Endothelial cell of umbilical vein (primary cell): ENCODE measurements around the gene UROC1. TPM values are rescaled to one million over a fixed set of nuclear protein-coding genes. Genes with fewer than 3 reads are reported as not detected.

Experiments used
- BruUV-seq: library from RNA; stranded (reverse); fragments of 400-500 nt; replicated peaks from 2 replicates; lab custom pipeline; 2021; lab: Mats Ljungman, UMichigan
- CTCF ChIA-PET: fragments of 300-600, 350-600 bp; sonication (Branson Sonifier 250); formaldehyde crosslinking; loops from one replicate; lab custom pipeline; 2021; ENCODE audit warnings: antibody characterized with exemption, inconsistent platforms; lab: Charles Lee
- POLR2A ChIA-PET: fragments of 300-600, 350-600 bp; sonication (Branson Sonifier 250); formaldehyde crosslinking; loops from one replicate; lab custom pipeline; 2021; ENCODE audit warnings: antibody characterized with exemption, inconsistent platforms; lab: Charles Lee
- DNase-seq: peaks from one replicate; pipeline ENCODE4 v3.0.0-alpha.2; 2011; ENCODE audit warnings: low read depth, low spot score
- FAIRE-seq: peaks from 2 replicates; lab custom pipeline; 2011; peaks lifted over from hg19 to GRCh38; lab: Jason Lieb, UNC
- H2AFZ ChIP-seq: 2 replicates; pipeline ENCODE4 v1.6.0; 2012; ENCODE audit warnings: low read depth, low read length, control low read depth, inconsistent platforms
- H3K27ac ChIP-seq: 2 replicates; pipeline ENCODE4 v1.5.1; 2011; ENCODE audit warnings: low read depth, mild to moderate bottlenecking, control low read depth, low read length, moderate library complexity; ENCODE audit not compliant: insufficient read depth
- H3K27me3 ChIP-seq, 2 experiments: 2 replicates each; pipeline versions ENCODE4 v1.6.0 to v1.6.1; 2011; ENCODE audit warnings: low read length in 2 of 2, mixed read lengths in 1 of 2; ENCODE audit not compliant: control insufficient read depth in 2 of 2, insufficient read depth in 2 of 2
- H3K36me3 ChIP-seq, 2 experiments: 2 replicates in 1 of 2; 3 replicates in 1 of 2; pipeline ENCODE4 v1.5.1; 2011; ENCODE audit warnings: low read length in 2 of 2, mild to moderate bottlenecking in 1 of 2, moderate library complexity in 1 of 2; ENCODE audit not compliant: control insufficient read depth in 2 of 2, insufficient read depth in 2 of 2; ENCODE audit errors: extremely low read depth in 1 of 2
- H3K4me1 ChIP-seq: 3 replicates; pipeline ENCODE4 v1.5.1; 2011; ENCODE audit warnings: mild to moderate bottlenecking, low read length; ENCODE audit not compliant: control insufficient read depth, insufficient read depth; ENCODE audit errors: extremely low read depth
- H3K4me2 ChIP-seq: 2 replicates; pipeline ENCODE4 v1.6.1; 2011; ENCODE audit warnings: low read length, control low read depth, mixed read lengths; ENCODE audit not compliant: insufficient read depth
- H3K4me3 ChIP-seq, 3 experiments: fragments of 200-600 bp in 1 of 3; sonication (generic), shearing (Covaris generic) in 1 of 3; replicated peaks in 1 of 3; 2 replicates each; pipeline ENCODE4 v1.5.1; 2011 to 2016; ENCODE audit warnings: control low read depth in 3 of 3, low read length in 3 of 3, mild to moderate bottlenecking in 2 of 3, inconsistent platforms in 1 of 3, low read depth in 1 of 3, moderate library complexity in 1 of 3; ENCODE audit not compliant: insufficient read depth in 1 of 3
- H3K79me2 ChIP-seq: 2 replicates; pipeline ENCODE4 v1.6.0; 2012; ENCODE audit warnings: low read length, inconsistent platforms; ENCODE audit not compliant: control insufficient read depth, insufficient read depth
- H3K9ac ChIP-seq: replicated peaks from 2 replicates; pipeline ENCODE3; 2011; ENCODE audit warnings: low read length, control low read depth; ENCODE audit not compliant: insufficient read depth; ENCODE audit errors: extremely low read depth
- H3K9me1 ChIP-seq: replicated peaks from 3 replicates; pipeline ENCODE4 v1.6.0; 2011; ENCODE audit warnings: mild to moderate bottlenecking, low read length; ENCODE audit not compliant: control insufficient read depth, insufficient read depth; ENCODE audit errors: extremely low read depth
- H3K9me3 ChIP-seq: replicated peaks from 2 replicates; pipeline ENCODE4 v1.5.1; 2012; ENCODE audit warnings: low read length, inconsistent platforms; ENCODE audit not compliant: control insufficient read depth, insufficient read depth
- H4K20me1 ChIP-seq: replicated peaks from 2 replicates; pipeline ENCODE3; 2011; ENCODE audit warnings: mild to moderate bottlenecking, low read length; ENCODE audit not compliant: control insufficient read depth, insufficient read depth; ENCODE audit errors: extremely low read depth
- EZH2 ChIP-seq: IDR thresholded peaks from 2 replicates; pipeline ENCODE4 v1.6.1; 2012; ENCODE audit warnings: borderline replicate concordance, low read depth, mild to moderate bottlenecking, moderate library complexity, low read length, inconsistent platforms; ENCODE audit not compliant: severe bottlenecking
- FOS ChIP-seq: IDR thresholded peaks from 2 replicates; pipeline ENCODE4 v1.6.1; 2011; ENCODE audit warnings: mild to moderate bottlenecking, low read length, moderate library complexity, borderline replicate concordance; ENCODE audit not compliant: insufficient read depth
- GATA2 ChIP-seq: IDR thresholded peaks from 2 replicates; pipeline ENCODE4 v1.7.0; 2011; ENCODE audit warnings: low read depth, mild to moderate bottlenecking, moderate library complexity, mixed read lengths, low read length; ENCODE audit not compliant: insufficient read length, insufficient read depth
- JUN ChIP-seq: IDR thresholded peaks from 2 replicates; pipeline ENCODE4 v1.6.1; 2011; ENCODE audit warnings: borderline replicate concordance, low read depth; ENCODE audit not compliant: insufficient read length, insufficient read depth
- MYC ChIP-seq: IDR thresholded peaks from one replicate; pipeline ENCODE4 v1.6.1; 2011; ENCODE audit warnings: mild to moderate bottlenecking, low read depth, low read length
- POLR2A ChIP-seq: IDR thresholded peaks from 2 replicates; pipeline ENCODE4 v1.6.1; 2012; ENCODE audit warnings: low read depth, mild to moderate bottlenecking, control low read depth, low read length
- POLR2AphosphoS5 ChIP-seq: IDR thresholded peaks from 2 replicates; pipeline ENCODE4 v1.6.1; 2012; ENCODE audit warnings: low read depth, mild to moderate bottlenecking, control low read depth, low read length, moderate library complexity; ENCODE audit not compliant: insufficient read depth
- dilution Hi-C: fragments of 300-500 bp; cut with MboI; formaldehyde crosslinking; loops from one replicate; pipeline ENCODE4 v1.15.0; 2019; ENCODE audit warnings: low sequenced_read_pairs; ENCODE audit not compliant: extremely low pct_ligation_motif_present
- intact Hi-C: fragments of 100-400 bp; cut with micrococcal nuclease; formaldehyde crosslinking; loops from one replicate; pipeline ENCODE4 v1.10.0; 2022
- polyA plus RNA-seq, 4 experiments: library from polyadenylated mRNA; depleted of rRNA in 3 of 4; stranded (reverse) in 3 of 4; unstranded in 1 of 4; fragments of >200 nt; gene quantifications; 2 replicates each; pipeline versions ENCODE4 v1.2.1 to v1.2.3, GENCODE V29; 2011 to 2012; ENCODE audit warnings: missing spikeins in 1 of 4
- total RNA-seq: library from RNA; stranded (reverse); gene quantifications from 2 replicates; pipeline ENCODE4 v1.2.3, GENCODE V29; 2021
- TF ChIP-seq, protein P1 (sequence below): IDR thresholded peaks from 2 replicates; pipeline ENCODE4 v1.6.1; 2011; ENCODE audit not compliant: insufficient read depth, insufficient read length
- TF ChIP-seq, protein P2 (sequence below), 2 donors: IDR thresholded peaks; 1 replicate in 1 of 2; 2 replicates in 1 of 2; pipeline ENCODE4 v1.5.1; 2011; ENCODE audit warnings: low read length in 2 of 2, mild to moderate bottlenecking in 2 of 2, moderate library complexity in 2 of 2, control low read depth in 1 of 2, inconsistent platforms in 1 of 2, low read depth in 1 of 2; ENCODE audit not compliant: insufficient read depth in 1 of 2; ENCODE audit errors: extremely low read depth in 1 of 2

The UROC1 gene
- total and polyA plus RNA-seq, 2 donors (not counting 3 experiments of a cell fraction or from before 2014, with no cell fraction given), result not detected

DNA sequence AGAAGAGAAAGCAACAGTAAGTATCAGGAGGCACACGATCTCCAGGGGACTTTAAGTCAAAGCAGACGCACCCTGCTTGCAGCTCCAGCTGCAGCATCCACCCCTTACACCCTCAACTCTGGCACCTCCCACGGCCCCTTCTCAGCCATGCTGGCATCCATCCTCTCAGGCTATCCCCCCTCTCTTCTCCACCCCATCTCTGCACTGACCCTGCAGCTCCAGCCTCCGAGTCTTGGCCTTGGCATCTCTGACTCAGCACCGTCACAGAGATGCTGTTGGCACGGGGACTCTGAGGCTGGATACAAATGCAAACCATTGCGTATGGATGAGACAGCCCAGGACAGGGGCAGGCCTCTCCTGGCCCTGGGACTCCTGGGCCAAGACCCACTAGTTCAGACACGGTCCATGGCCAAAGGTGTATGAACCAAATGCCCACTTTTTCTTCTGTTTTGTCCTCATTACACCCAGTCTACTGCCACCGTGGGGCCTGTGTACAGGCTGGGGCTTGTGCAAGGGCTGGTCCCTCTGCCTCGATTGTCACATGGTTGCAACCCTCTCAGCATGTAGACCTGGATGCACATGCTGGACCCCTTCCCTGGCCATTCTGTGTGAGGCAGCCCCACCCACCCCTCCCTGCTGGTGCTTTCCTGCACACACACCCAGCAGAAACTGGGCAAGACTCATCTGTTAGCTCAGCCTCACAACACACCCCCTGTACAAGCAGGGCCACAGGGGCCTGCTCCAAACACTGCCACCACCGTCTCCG, 23.2 kb downstream of the UROC1 start:
- BruUV-seq, result no TSS peak
- FAIRE-seq (no peak), DNase-seq (no peak)
- POLR2A ChIA-PET, result no interaction called here
- Histone ChIP-seq H2AFZ (no peak overlapping the region), H3K4me3 (no peak overlapping the region), H3K27me3 (peaks cover 0 to 1% of the 10 kb centered on the region in 2 experiments), H3K36me3 (no peaks in the 10 kb centered on the region), H3K4me1 (no peaks in the 10 kb centered on the region), H3K9ac (no peak overlapping the region), H3K4me2 (no peak overlapping the region), H3K9me1 (no peaks in the 10 kb centered on the region), H3K27ac (no peak overlapping the region), H4K20me1 (no peaks in the 10 kb centered on the region), H3K9me3 (no peaks in the 10 kb centered on the region), H3K79me2 (no peaks in the 10 kb centered on the region)
- intact Hi-C loops (no loop called here), dilution Hi-C loops (no loop called here)
- no peak for TF ChIP-seq JUN
- no peak for TF ChIP-seq GATA2
- TF ChIP-seq POLR2A, result no peak
- no peak for TF ChIP-seq MYC
- TF ChIP-seq FOS, result no peak
- TF ChIP-seq POLR2AphosphoS5, result no peak
- TF ChIP-seq EZH2, result no peak
- TF ChIP-seq, protein P1, sequence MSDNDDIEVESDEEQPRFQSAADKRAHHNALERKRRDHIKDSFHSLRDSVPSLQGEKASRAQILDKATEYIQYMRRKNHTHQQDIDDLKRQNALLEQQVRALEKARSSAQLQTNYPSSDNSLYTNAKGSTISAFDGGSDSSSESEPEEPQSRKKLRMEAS, result no peak
- TF ChIP-seq, protein P2, sequence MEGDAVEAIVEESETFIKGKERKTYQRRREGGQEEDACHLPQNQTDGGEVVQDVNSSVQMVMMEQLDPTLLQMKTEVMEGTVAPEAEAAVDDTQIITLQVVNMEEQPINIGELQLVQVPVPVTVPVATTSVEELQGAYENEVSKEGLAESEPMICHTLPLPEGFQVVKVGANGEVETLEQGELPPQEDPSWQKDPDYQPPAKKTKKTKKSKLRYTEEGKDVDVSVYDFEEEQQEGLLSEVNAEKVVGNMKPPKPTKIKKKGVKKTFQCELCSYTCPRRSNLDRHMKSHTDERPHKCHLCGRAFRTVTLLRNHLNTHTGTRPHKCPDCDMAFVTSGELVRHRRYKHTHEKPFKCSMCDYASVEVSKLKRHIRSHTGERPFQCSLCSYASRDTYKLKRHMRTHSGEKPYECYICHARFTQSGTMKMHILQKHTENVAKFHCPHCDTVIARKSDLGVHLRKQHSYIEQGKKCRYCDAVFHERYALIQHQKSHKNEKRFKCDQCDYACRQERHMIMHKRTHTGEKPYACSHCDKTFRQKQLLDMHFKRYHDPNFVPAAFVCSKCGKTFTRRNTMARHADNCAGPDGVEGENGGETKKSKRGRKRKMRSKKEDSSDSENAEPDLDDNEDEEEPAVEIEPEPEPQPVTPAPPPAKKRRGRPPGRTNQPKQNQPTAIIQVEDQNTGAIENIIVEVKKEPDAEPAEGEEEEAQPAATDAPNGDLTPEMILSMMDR (IDR thresholded peaks at IDR 0.05; ENCODE audit: extremely low read depth in 1 of 2, insufficient read depth in 1 of 2, low read depth in 1 of 2, low read length in 2 of 2), result no peak
- CTCF ChIA-PET, result no interaction called here
